GM18502 (cell line): ENCODE results near the gene CSH1.
"Not testable (repeated sequence)": the region's sequence is repeated elsewhere in the genome, so short reads cannot be mapped to it uniquely, and the experiment has no call there.

Experiments used
- ATAC-seq: cut with Tn5 transposase; IDR thresholded peaks from one replicate; pipeline ENCODE4 v1.9.1; 2021; ENCODE audit warnings: mild to moderate bottlenecking; ENCODE audit not compliant: unreplicated experiment, poor library complexity

CSH1 gene

DNA sequence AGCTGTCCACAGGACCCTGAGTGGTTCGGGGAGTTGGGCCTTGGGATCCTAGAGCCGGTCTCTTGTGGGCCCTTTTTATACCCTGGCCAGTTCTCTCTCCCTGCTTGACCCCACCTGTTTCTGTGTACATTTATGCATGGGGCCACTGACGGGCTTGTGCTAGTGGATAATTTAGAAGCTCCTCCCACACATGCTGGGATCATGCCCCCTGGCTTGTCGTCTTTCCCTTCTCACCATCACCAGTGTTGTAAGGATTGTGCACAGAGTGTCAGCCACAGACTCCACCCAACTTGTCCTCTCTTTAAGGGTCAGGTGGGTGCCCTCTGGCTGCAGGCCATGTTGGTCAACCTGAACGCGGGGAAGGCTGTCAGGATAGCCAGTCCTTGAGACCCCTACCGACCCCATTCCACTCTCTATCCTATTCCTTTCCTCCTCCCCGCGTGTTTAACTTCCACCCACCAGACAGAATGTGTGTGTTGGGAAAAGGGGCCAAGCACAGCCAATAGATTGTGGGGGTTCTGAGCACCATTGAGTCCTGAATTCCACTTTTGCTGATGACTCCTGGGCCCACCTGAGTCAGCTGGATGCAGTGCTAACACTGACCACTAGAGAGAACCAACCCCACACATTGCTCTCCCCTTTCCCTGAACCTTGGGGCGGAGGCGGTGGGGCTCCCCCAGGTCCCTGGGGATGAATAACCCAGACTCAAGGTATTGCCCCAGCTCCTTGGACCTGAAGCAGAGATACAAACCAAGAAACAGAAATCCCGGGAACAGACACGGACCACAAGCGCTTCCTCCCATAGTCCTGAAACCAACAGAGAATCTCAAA is at the start of gene CSH1:
CSH1 (minus strand) TSS at position 51 of the 831 bp plus-strand sequence. CDS start 63 bp downstream, outside the sequence.
- ATAC-seq = not testable (repeated sequence)

DNA sequence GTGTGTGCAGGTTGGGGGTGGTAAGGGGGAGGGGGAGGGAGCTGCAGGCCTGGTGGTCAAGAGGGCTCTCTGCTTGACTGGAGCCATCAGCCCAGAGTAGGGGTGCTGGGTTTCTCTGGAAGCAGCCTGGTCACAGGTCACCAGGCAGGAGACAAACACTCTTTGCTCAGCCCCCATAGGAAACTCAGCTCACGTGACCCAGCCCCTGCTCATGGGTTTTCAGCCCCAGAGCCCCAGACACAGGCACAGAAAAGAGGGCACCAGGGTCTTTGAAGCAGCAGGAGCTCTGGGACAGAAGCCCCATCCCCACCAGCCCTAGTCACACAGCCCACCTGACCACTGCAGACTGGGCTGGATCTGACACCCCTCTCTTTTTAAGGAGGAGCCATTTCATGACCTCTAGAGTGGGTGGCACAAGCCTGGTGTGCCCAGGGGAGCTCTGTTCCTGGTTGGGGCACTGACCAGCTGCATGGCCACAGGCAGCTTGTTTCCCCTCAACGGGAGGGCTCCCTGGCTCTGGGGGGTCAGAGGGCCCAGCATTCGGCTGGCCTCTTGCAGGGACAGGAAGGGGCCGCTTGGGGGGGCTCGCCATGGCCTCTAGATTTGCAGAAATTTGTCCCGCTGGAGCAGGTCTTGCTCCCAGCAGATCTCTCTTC is 49.5 kb upstream of the CSH1 start:
- no peak for ATAC-seq

DNA sequence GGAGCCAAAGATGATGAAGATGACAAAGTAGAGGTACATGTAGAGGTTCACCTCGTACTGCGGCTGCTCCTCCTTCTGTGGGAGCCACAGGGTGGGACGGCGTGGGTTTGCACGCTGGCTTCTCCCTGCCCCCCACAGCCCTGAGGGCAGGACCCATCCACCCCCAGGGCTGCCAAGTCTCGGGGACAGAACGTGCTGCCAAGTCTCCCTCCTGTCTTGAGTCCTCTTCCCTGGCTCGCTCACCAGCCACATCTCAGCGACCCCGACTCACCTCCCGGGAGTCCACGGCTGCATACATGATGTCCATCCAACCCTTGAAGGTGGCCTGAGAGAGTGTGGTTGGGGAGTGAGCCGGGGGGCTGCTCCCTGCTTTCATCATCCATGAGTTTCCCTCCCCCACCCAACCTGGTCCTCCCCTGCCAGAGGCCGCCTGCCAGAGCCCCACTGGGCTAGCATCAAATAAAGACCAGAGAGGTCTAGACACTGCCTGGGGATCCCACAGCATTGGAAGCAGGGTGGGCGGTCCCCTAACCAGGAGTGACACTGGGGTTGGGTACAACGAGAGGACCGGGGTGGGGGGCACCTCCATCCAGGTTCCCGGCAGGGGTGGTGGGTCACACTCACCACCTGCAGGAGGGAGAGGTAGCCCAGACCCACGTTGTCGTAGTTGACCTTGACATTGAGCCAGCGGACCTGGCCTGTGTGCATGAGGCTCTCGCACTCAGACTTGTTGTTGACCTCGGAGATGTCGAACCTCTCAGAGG is 48.5 kb upstream of the CSH1 start:
- ATAC-seq = no peak

DNA sequence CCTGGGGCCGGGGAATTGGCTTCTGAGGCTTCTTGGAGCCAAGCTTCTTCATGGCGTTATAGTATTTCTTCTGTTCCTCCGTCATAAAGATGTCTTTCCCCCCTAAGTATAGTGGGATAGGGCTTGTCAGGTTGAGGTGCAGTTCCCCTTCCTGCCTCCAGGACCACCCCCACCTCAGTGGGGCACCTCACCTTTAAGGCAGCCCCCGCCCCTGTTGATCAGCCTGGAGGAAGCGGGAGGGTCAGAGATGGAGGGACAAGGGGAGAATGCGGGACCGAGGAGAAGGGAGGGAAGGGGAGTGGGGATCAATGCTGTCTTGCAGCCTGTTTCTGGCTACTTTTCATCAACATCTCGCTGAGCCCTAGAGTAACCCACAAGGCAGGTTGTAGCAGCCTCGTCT is 47.4 kb upstream of the CSH1 start:
- ATAC-seq = no peak

DNA sequence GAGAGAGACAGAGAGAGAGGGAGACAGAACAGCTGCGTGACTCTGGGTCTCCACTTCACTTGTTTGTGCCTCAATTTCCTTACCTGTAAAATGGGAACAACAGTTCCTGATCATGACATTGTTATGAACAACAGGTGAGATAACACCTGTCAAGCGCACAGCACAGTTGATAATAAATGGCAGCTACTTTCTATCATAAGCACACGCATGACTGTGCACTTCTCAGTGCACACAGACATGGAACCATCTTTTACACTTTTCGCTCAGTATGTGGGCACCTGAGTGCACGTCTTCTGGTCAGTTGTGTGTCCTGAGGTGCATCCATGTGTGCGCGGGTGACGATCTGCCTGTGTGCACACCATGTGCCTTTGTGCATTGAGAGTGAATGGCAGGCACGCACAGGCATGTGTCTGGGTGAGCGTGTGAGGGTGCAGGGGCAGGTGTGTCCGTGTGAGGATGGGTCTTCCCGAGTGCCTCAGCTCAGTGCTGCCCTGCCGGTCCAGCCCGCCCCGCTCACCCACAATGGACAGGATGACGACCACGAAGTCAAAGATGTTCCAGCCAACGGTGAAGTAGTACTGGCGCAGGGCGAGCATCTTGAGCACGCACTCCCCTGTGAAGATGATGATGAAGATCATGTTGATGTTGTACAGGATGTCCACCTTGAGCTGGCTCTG is 46.1 kb upstream of the CSH1 start:
- ATAC-seq = no peak

GRCh38 chr17:63941751-63942150 is 45.4 kb upstream of the CSH1 start:
- ATAC-seq = no peak

GRCh38 chr17:63941162-63941561 is 44.8 kb upstream of the CSH1 start:
- ATAC-seq = no peak

- no peak for ATAC-seq
Observed at GRCh38 chr17:63940584-63940983, 44.2 kb upstream of the CSH1 start.

GRCh38 chr17:63939884-63940283 is 43.5 kb upstream of the CSH1 start:
- ATAC-seq = no peak

- no peak for ATAC-seq
Observed at GRCh38 chr17:63939401-63939800, 43.0 kb upstream of the CSH1 start.

DNA sequence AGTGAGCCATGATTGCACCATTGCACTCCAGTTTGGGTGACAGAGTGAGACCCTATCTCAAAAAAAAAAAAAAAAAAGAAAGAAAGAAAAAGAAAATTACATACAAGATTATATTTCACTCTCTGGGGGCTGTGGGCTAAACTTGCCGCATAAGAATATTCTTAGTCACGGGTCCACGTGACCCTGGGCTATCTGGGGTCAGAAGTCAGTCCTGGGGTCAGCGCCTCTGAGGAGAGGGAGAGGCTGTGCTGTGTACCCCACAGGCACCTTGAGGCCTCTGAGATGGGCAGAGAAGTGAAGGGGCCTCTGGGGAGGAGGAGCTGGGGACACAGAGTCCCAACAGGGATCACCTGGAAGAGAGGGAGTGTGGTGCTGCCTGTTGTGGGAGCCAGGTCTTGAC is 41.5 kb upstream of the CSH1 start:
- ATAC-seq = no peak

DNA sequence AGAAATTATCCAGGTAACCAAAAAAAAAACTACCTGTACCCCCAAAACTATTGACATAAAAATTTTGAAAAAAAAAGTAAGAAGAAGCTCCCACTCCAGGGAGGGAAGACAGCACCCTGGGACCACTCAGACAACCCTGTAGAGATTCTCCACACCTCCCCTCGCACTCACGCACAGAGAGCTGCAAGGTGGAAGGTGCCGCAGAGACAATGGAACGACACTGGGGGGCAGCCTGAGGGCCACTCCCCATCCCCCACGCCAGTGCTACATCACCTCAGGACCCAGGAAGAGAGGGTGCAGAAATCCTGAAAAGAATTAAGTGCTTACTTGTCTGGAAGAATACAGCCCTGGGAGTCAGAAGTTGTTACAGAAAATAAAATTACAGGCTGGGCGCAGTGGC is 40.9 kb upstream of the CSH1 start:
- ATAC-seq = no peak

- no peak for ATAC-seq
Observed at GRCh38 chr17:63934183-63935112, 38.1 kb upstream of the CSH1 start.

- ATAC-seq = no peak
Observed at GRCh38 chr17:63933598-63933997, 37.2 kb upstream of the CSH1 start.

GRCh38 chr17:63932721-63933120 is 36.3 kb upstream of the CSH1 start:
- peak; percentile 19 for ATAC-seq

DNA sequence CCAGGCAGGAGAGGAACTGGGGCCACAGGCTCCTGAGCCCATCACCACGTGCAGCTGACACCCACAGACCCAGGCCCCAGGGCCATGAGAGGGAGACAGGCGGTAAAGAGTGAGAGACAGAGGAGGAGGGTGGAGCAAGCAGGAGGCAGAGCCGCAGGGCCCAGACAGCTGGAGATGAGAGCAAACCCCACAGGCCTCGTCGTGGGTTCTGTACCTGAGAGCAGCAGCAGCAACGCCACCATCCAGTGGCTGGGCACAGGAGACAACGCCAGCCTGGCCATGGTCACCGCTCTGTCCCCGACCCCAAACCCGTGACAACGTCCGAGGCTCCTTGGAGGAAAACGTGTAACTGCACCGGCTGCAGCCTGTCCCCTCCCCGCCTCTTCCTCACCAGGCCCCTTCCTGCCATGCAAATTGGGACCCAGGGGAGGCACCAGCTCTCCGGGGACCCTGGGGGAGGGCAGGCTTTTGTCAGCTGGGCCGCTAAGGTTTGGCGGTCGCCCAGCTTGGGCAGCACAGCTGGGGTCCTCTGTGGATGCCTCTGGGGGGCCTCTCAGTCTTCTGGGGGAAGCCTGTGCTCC is 35.7 kb upstream of the CSH1 start, which contains the start of gene CD79B:
CD79B (minus strand) TSS at position 351 of the 581 bp plus-strand sequence; CDS start at position 281, 70 bp downstream.
- ATAC-seq = peak; percentile 84

DNA sequence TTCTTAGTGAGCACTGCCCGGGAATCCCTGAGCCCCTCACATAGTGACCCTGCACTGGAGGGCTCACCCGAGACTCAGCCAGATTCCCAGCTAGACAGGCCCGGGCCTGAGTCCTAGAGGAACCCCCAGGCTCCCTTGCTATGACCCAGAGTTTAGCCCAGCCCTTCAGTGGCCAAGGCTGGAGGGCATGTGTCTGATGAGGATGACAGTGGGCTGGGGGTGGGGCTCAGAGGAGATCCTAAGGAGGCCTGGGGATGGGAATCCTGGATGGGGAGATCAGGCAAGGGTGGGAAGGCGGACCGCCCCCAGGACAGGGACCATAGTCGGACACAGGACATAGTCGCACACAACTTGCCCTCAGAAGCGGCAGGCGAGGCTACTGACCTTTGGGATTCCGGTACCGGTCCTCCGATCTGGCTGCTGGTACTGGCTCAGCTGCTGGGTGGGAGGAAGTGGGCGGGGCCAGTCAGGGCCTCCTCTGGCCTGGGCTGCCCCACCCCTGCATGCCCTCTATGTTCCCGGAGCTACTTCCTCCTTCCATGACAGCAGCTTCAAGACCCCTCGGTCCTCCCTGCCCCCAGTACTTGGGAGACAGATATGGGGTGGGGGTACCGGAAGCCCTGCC is 34.7 kb upstream of the CSH1 start:
- no peak for ATAC-seq
